ENCODE measurements around the gene SMC5. TPM values are rescaled to one million over a fixed set of nuclear protein-coding genes. Genes with fewer than 3 reads are reported as not detected.

The SMC5 gene
- total RNA-seq, 1 experiment from 2014 or later = 7.7 TPM

DNA sequence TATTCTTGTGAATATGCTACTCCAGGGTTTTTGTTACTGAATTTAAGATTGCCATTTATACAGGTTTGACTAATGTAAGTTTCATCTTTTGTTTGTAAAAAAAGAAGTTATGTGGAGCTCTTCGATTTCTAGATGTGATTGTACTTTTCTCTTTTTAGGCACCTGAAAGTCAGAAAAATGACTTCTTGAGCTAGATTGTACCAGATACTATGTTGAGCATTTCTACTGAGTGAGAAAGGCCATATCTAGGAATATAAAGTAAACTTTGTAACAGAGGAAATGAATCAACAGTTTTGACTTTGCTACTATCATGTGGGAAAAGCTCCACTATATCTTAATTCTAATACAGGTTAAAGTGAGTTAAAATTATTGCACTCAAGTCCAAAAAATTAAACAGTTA is 25.1 kb downstream of the SMC5 start:
- Histone ChIP-seq H3K9me3 (no peaks in the 10 kb centered on the region), H3K4me1 (no peaks in the 10 kb centered on the region), H3K27me3 (replicated peaks; ENCODE audit: control insufficient read depth, insufficient read depth, low read length) (no peaks in the 10 kb centered on the region), H3K36me3 (ENCODE audit: control insufficient read depth, insufficient read depth, low read length) (no peaks in the 10 kb centered on the region), H3K4me3 (ENCODE audit: low read depth, low read length) (no peak overlapping the region)
- Mint-ChIP-seq H3K36me3 (ENCODE audit: insufficient read depth, unreplicated experiment) (peaks cover 14% of the 10 kb centered on the region), H3K4me3 (ENCODE audit: unreplicated experiment) (no peak overlapping the region), H3K4me1 (ENCODE audit: low read depth, unreplicated experiment) (no peaks in the 10 kb centered on the region), H3K27me3 (ENCODE audit: insufficient read depth, unreplicated experiment) (no peaks in the 10 kb centered on the region), H3K27ac (ENCODE audit: unreplicated experiment) (no peak overlapping the region), H3K9me3 (ENCODE audit: unreplicated experiment) (no peaks in the 10 kb centered on the region)
- intact Hi-C loops (cut with micrococcal nuclease; ENCODE audit: unreplicated experiment) = no loop called here
- BruUV-seq (replicated peaks) = no TSS peak
- TF ChIP-seq CTCF (IDR thresholded peaks at IDR 0.05; ENCODE audit: insufficient read depth in 1 of 2, low read depth in 1 of 2, low read length in 1 of 2, severe bottlenecking in 1 of 2, unreplicated experiment in 1 of 2) = no peak
- CTCF ChIA-PET = no interaction called here
- DNase-seq = no peak
- POLR2A ChIA-PET = no interaction called here

- Mint-ChIP-seq H3K27me3 (ENCODE audit: insufficient read depth, unreplicated experiment) (no peaks in the 10 kb centered on the region), H3K36me3 (ENCODE audit: insufficient read depth, unreplicated experiment) (peaks cover 14% of the 10 kb centered on the region), H3K27ac (ENCODE audit: unreplicated experiment) (no peak overlapping the region), H3K4me1 (ENCODE audit: low read depth, unreplicated experiment) (no peaks in the 10 kb centered on the region), H3K9me3 (ENCODE audit: unreplicated experiment) (no peaks in the 10 kb centered on the region), H3K4me3 (ENCODE audit: unreplicated experiment) (no peak overlapping the region)
- no TSS peak for BruUV-seq (replicated peaks)
- H3K27me3 ChIP-seq (replicated peaks; ENCODE audit: control insufficient read depth, insufficient read depth, low read length) = no peaks in the 10 kb centered on the region
- no peak for TF ChIP-seq CTCF (IDR thresholded peaks at IDR 0.05; ENCODE audit: insufficient read depth in 1 of 2, low read depth in 1 of 2, low read length in 1 of 2, severe bottlenecking in 1 of 2, unreplicated experiment in 1 of 2)
- H3K9me3 ChIP-seq = no peaks in the 10 kb centered on the region
- intact Hi-C loops (cut with micrococcal nuclease; ENCODE audit: unreplicated experiment) = no loop called here
- no peak overlapping the region for H3K4me3 ChIP-seq (ENCODE audit: low read depth, low read length)
- ChIA-PET POLR2A (no interaction called here), CTCF (no interaction called here)
- no peaks in the 10 kb centered on the region for H3K36me3 ChIP-seq (ENCODE audit: control insufficient read depth, insufficient read depth, low read length)
- no peak for DNase-seq
- no peaks in the 10 kb centered on the region for H3K4me1 ChIP-seq
These were observed 26.5 kb downstream of the SMC5 start for GRCh38 chr9:70285246-70285645.

DNA sequence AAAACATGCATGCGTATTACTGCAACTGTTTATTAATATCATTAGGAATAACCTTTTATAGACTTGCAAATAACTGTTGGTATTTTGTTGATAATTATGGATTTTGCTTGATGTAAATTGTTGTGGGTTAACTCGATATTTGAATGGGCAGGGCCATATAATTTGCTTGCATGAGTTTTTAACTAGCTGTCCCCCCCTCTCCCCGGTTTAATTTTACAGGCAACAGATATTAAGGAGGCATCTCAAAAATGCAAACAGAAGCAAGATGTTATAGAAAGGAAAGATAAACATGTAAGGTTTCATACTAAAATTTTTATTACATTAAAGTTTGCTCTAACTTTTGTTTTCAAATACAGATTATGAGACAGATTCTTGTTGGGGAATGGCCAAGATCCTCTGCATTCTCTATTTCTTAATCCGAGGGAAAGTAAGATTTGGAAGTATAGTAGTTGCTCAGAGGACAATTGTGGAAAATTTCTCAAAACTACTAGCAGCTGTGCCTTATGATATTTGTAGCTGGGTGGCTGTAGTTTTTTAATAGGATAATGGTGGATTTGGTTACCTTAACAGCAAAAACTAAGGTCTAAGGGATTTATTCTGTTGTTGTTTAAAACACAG is 27.3 kb downstream of the SMC5 start:
- H3K4me1 Mint-ChIP-seq (ENCODE audit: low read depth, unreplicated experiment) = no peaks in the 10 kb centered on the region
- H3K4me3 ChIP-seq (ENCODE audit: low read depth, low read length) = no peak overlapping the region
- no peak for DNase-seq
- CTCF ChIA-PET = no interaction called here
- H3K9me3 ChIP-seq = no peaks in the 10 kb centered on the region
- H3K36me3 ChIP-seq (ENCODE audit: control insufficient read depth, insufficient read depth, low read length) = no peaks in the 10 kb centered on the region
- H3K36me3 Mint-ChIP-seq (ENCODE audit: insufficient read depth, unreplicated experiment) = peaks cover 9% of the 10 kb centered on the region
- TF ChIP-seq CTCF (IDR thresholded peaks at IDR 0.05; ENCODE audit: insufficient read depth in 1 of 2, low read depth in 1 of 2, low read length in 1 of 2, severe bottlenecking in 1 of 2, unreplicated experiment in 1 of 2) = no peak
- no peak overlapping the region for H3K27ac Mint-ChIP-seq (ENCODE audit: unreplicated experiment)
- no peaks in the 10 kb centered on the region for H3K9me3 Mint-ChIP-seq (ENCODE audit: unreplicated experiment)
- H3K27me3 Mint-ChIP-seq (ENCODE audit: insufficient read depth, unreplicated experiment) = no peaks in the 10 kb centered on the region
- intact Hi-C loops (cut with micrococcal nuclease; ENCODE audit: unreplicated experiment) = no loop called here
- POLR2A ChIA-PET = no interaction called here
- no TSS peak for BruUV-seq (replicated peaks)
- H3K4me3 Mint-ChIP-seq (ENCODE audit: unreplicated experiment) = no peak overlapping the region
- H3K27me3 ChIP-seq (replicated peaks; ENCODE audit: control insufficient read depth, insufficient read depth, low read length) = no peaks in the 10 kb centered on the region
- no peaks in the 10 kb centered on the region for H3K4me1 ChIP-seq

Measured in Caco-2 (cell line).